ENCODE results near the gene SLC25A12. TPM values are rescaled to one million over a fixed set of nuclear protein-coding genes. Genes with fewer than 3 reads are reported as not detected.
A peak's percentile ranks its signal among the peaks of the same experiment; 100 is the strongest.
"Not testable (repeated sequence)": the region's sequence is repeated elsewhere in the genome, so short reads cannot be mapped to it uniquely, and the experiment has no call there.

Gene SLC25A12
- total and polyA plus RNA-seq, 2 experiments from 2014 or later: 15.1 to 17.6 TPM

GRCh38 chr2:171811245-171811628 lies 82.8 kb downstream of the SLC25A12 start:
- no peak overlapping the region for H2AFZ ChIP-seq
- DNase-seq: peak; percentile 56

GRCh38 chr2:171810422-171811244 lies 83.4 kb downstream of the SLC25A12 start:
- Histone ChIP-seq H3K36me3 (ENCODE audit: low read depth) (no peaks in the 10 kb centered on the region), H3K4me3 (no peak overlapping the region), H3K9me2 (ENCODE audit: insufficient read depth) (no peaks in the 10 kb centered on the region), H2AFZ (no peak overlapping the region), H3K4me1 (ENCODE audit: insufficient read depth) (peaks cover 9% of the 10 kb centered on the region; the same call in 1 of the 2 replicates), H4K20me1 (ENCODE audit: insufficient read depth) (no peaks in the 10 kb centered on the region), H3K79me2 (ENCODE audit: insufficient read depth) (no peaks in the 10 kb centered on the region), H3K27ac (no peak overlapping the region), H3K9me3 (ENCODE audit: low read depth) (no peaks in the 10 kb centered on the region), H3F3A (ENCODE audit: insufficient read depth) (peaks cover 4% of the 10 kb centered on the region; the same call in 1 of the 2 replicates), H3K9ac (no peak overlapping the region), H3K4me2 (ENCODE audit: unreplicated experiment) (no peak overlapping the region), H3K27me3 (replicated peaks; ENCODE audit: insufficient read depth) (no peaks in the 10 kb centered on the region)
- WGBS, 2 experiments (ENCODE audit: low coverage in 1 of 2, low lambda C conversion rate in 2 of 2, missing lambda C conversion rate in 2 of 2): 71 to 75% methylated on average over 5 of the region's 5 CpGs
- DNase-seq: no peak
- TF ChIP-seq EZH2 (IDR thresholded peaks at IDR 0.05; ENCODE audit: insufficient read depth, poor library complexity, severe bottlenecking) (no peak), EZH2phosphoT487 (IDR thresholded peaks at IDR 0.05; ENCODE audit: insufficient read depth, low read depth) (no peak)
- in situ Hi-C loops (cut with MboI): loop anchor here (10.0 kb wide), 1 partner anchor 294 kb away; the partner anchor contains the start of gene DLX2

More at GRCh38 chr2:171811245-171811628, 82.8 kb downstream of the SLC25A12 start:
- Histone ChIP-seq H3K9me3 (ENCODE audit: low read depth) (no peaks in the 10 kb centered on the region), H3K4me3 (no peak overlapping the region), H3F3A (ENCODE audit: insufficient read depth) (peaks cover 4% of the 10 kb centered on the region; the same call in 1 of the 2 replicates), H3K27ac (no peak overlapping the region), H3K4me2 (ENCODE audit: unreplicated experiment) (no peak overlapping the region), H3K79me2 (ENCODE audit: insufficient read depth) (no peaks in the 10 kb centered on the region), H3K9me2 (ENCODE audit: insufficient read depth) (no peaks in the 10 kb centered on the region), H4K20me1 (ENCODE audit: insufficient read depth) (no peaks in the 10 kb centered on the region), H3K36me3 (ENCODE audit: low read depth) (no peaks in the 10 kb centered on the region), H3K9ac (no peak overlapping the region), H3K27me3 (replicated peaks; ENCODE audit: insufficient read depth) (no peaks in the 10 kb centered on the region), H3K4me1 (ENCODE audit: insufficient read depth) (peaks cover 9% of the 10 kb centered on the region; the same call in 1 of the 2 replicates)
- WGBS, 2 experiments (ENCODE audit: low coverage in 1 of 2, low lambda C conversion rate in 2 of 2, missing lambda C conversion rate in 2 of 2): 31 to 34% methylated on average over 4 of the region's 4 CpGs
- TF ChIP-seq EZH2phosphoT487 (IDR thresholded peaks at IDR 0.05; ENCODE audit: insufficient read depth, low read depth): no peak
- no peak for TF ChIP-seq EZH2 (IDR thresholded peaks at IDR 0.05; ENCODE audit: insufficient read depth, poor library complexity, severe bottlenecking)
- in situ Hi-C loops (cut with MboI): loop anchor here (10.0 kb wide), 1 partner anchor 294 kb away; the partner anchor contains the start of gene DLX2

- H3K79me2 ChIP-seq (ENCODE audit: insufficient read depth); H3K4me1 ChIP-seq (ENCODE audit: insufficient read depth); H3K27me3 ChIP-seq (replicated peaks; ENCODE audit: insufficient read depth); H3K9me2 ChIP-seq (ENCODE audit: insufficient read depth); H3K9me3 ChIP-seq (ENCODE audit: low read depth); H3K4me3 ChIP-seq; in situ Hi-C loops (cut with MboI); H4K20me1 ChIP-seq (ENCODE audit: insufficient read depth); H3K9ac ChIP-seq; H3K27ac ChIP-seq; H3F3A ChIP-seq (ENCODE audit: insufficient read depth); H2AFZ ChIP-seq; DNase-seq; H3K4me2 ChIP-seq (ENCODE audit: unreplicated experiment); H3K36me3 ChIP-seq (ENCODE audit: low read depth): not testable (repeated sequence)
Observed at GRCh38 chr2:171808885-171809284, 85.2 kb downstream of the SLC25A12 start.

GRCh38 chr2:171807831-171808393 lies 86.1 kb downstream of the SLC25A12 start:
- H3K4me2 ChIP-seq (ENCODE audit: unreplicated experiment): no peak overlapping the region
- H3F3A ChIP-seq (ENCODE audit: insufficient read depth): peaks cover 4% of the 10 kb centered on the region; the same call in 1 of the 2 replicates
- no peak overlapping the region for H2AFZ ChIP-seq
- no peaks in the 10 kb centered on the region for H3K79me2 ChIP-seq (ENCODE audit: insufficient read depth)
- no peak overlapping the region for H3K9ac ChIP-seq
- no peaks in the 10 kb centered on the region for H3K9me3 ChIP-seq (ENCODE audit: low read depth)
- DNase-seq: no peak
- H3K4me1 ChIP-seq (ENCODE audit: insufficient read depth): peaks cover 9% of the 10 kb centered on the region; the same call in 1 of the 2 replicates
- H3K27ac ChIP-seq: no peak overlapping the region
- H4K20me1 ChIP-seq (ENCODE audit: insufficient read depth): no peaks in the 10 kb centered on the region
- no peaks in the 10 kb centered on the region for H3K36me3 ChIP-seq (ENCODE audit: low read depth)
- TF ChIP-seq EZH2phosphoT487 (IDR thresholded peaks at IDR 0.05; ENCODE audit: insufficient read depth, low read depth) (no peak), EZH2 (IDR thresholded peaks at IDR 0.05; ENCODE audit: insufficient read depth, poor library complexity, severe bottlenecking) (no peak)
- in situ Hi-C loops (cut with MboI): no loop called here
- no peaks in the 10 kb centered on the region for H3K27me3 ChIP-seq (replicated peaks; ENCODE audit: insufficient read depth)
- 51 to 58% methylated on average over 5 of the region's 5 CpGs for WGBS, 2 experiments (ENCODE audit: low coverage in 1 of 2, low lambda C conversion rate in 2 of 2, missing lambda C conversion rate in 2 of 2)
- no peaks in the 10 kb centered on the region for H3K9me2 ChIP-seq (ENCODE audit: insufficient read depth)
- H3K4me3 ChIP-seq: no peak overlapping the region
